PC-9 (cell line): ENCODE measurements around the gene ENTPD5.

Source experiments
- CTCF ChIP-seq: fragments of 200-600 bp; sonication (generic); conservative IDR thresholded peaks from 2 replicates; pipeline ENCODE4 v1.6.1; 2017; ENCODE audit warnings: mixed run types, antibody characterized with exemption, mild to moderate bottlenecking, moderate library complexity
- EZH2 ChIP-seq: fragments of 200-600 bp; sonication (generic); IDR thresholded peaks from 2 replicates; pipeline ENCODE4 v1.8.0; 2017; ENCODE audit warnings: antibody characterized with exemption, low read depth

- no peak for TF ChIP-seq CTCF
- TF ChIP-seq EZH2: no peak
These were observed 23.1 kb downstream of the ENTPD5 start for GRCh38 chr14:73995977-73996378.
